ENCODE measurements around the gene PDE6C. TPM values are rescaled to one million over a fixed set of nuclear protein-coding genes. Genes with fewer than 3 reads are reported as not detected.

Gene PDE6C
- total and polyA plus RNA-seq, 2 of the 8 experiments (the other 6 are each of a cell fraction or from before 2014, with no cell fraction given): not detected

DNA sequence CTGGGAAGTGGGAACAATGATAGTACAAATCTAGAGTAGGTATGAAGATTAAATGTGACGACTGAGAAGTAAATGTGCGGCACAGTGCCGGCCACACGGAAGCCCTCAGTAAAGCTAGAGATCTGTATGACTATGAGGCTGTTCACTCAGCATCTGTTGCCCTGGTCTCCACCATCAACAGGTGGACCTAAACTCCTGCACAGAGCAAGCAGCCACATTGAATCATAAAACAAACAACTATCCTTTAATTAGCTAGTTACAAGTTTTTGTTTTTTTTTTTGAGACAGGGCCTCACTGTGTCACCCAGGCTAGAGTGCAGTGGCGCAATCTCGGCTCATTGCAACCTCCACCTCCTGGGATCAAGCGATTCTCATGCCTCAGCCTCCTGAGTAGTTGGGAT lies 27.9 kb upstream of the PDE6C start:
- H3K4ac ChIP-seq (replicated peaks; ENCODE audit: insufficient read length, low read depth, low read length): no peak overlapping the region
- H3K79me2 ChIP-seq (ENCODE audit: control insufficient read depth in 1 of 2, insufficient read depth in 2 of 2, low read length in 2 of 2): no peaks in the 10 kb centered on the region
- H3K18ac ChIP-seq (ENCODE audit: extremely low read depth, low read length): no peak overlapping the region
- no peaks in the 10 kb centered on the region for H3K4me1 ChIP-seq (replicated peaks in 1 of 4; ENCODE audit: control insufficient read depth in 3 of 4, insufficient read depth in 4 of 4, low read length in 3 of 4)
- no peak overlapping the region for H2BK5ac ChIP-seq (ENCODE audit: low read depth, low read length)
- DNase-seq (ENCODE audit: low read depth in 1 of 2, low spot score in 2 of 2): no peak
- POLR2A ChIA-PET (ENCODE audit: partially characterized antibody): no interaction called here
- H2BK12ac ChIP-seq (ENCODE audit: low read depth, low read length): no peak overlapping the region
- H3K27ac ChIP-seq (ENCODE audit: low read depth, low read length): no peak overlapping the region
- no peak overlapping the region for H2BK120ac ChIP-seq (replicated peaks; ENCODE audit: low read depth, low read length)
- H4K91ac ChIP-seq (replicated peaks; ENCODE audit: insufficient read length, low read length): no peak overlapping the region
- no peak overlapping the region for H3K56ac ChIP-seq (replicated peaks; ENCODE audit: insufficient read length, low read depth, low read length)
- no peak overlapping the region for H2BK20ac ChIP-seq (ENCODE audit: low read length)
- 92% methylated on average over 7 of the region's 7 CpGs; no CpG with 5 or more reads in 1 of the 2 experiments for WGBS, 2 experiments (ENCODE audit: extremely low coverage in 1 of 2, insufficient coverage in 1 of 2, insufficient read length in 1 of 2, insufficient replicate concordance in 2 of 2, low coverage in 1 of 2, low lambda C conversion rate in 2 of 2, missing lambda C conversion rate in 1 of 2)
- no peaks in the 10 kb centered on the region for H3K9me3 ChIP-seq (ENCODE audit: insufficient read depth in 2 of 2, low read depth in 1 of 2, low read length in 1 of 2)
- CTCF ChIA-PET (ENCODE audit: partially characterized antibody): interaction anchor here (0.8 to 1.4 kb wide), 5 partner anchors 12 to 123 kb away, joined by 3 to 5 read pairs (median 3); no protein-coding TSS in a partner anchor
- no peak overlapping the region for H2AFZ ChIP-seq (ENCODE audit: low read length)
- H3K23ac ChIP-seq (ENCODE audit: insufficient read length): no peak overlapping the region
- no peaks in the 10 kb centered on the region for H3K27me3 ChIP-seq (replicated peaks in 1 of 4; ENCODE audit: control insufficient read depth in 3 of 4, extremely low read depth in 1 of 4, insufficient read depth in 3 of 4, low read length in 3 of 4)
- no peak for FAIRE-seq
- no peak overlapping the region for H3K9ac ChIP-seq (replicated peaks in 1 of 4; ENCODE audit: extremely low read depth in 1 of 4, low read depth in 3 of 4, low read length in 3 of 4)
- H3K4me3 ChIP-seq (ENCODE audit: extremely low read depth in 1 of 4, insufficient read depth in 2 of 4, low read depth in 3 of 4, low read length in 4 of 4): no peak overlapping the region
- H4K8ac ChIP-seq (ENCODE audit: extremely low read depth, insufficient read depth, low read length): no peak overlapping the region
- H4K5ac ChIP-seq (ENCODE audit: insufficient read length, low read depth, low read length): no peak overlapping the region
- no peak overlapping the region for H2AK5ac ChIP-seq (ENCODE audit: low read depth, low read length)
- H3K23me2 ChIP-seq (ENCODE audit: low read depth, low read length): no peaks in the 10 kb centered on the region
- no peaks in the 10 kb centered on the region for H4K20me1 ChIP-seq (replicated peaks in 1 of 2; ENCODE audit: control insufficient read depth in 1 of 2, insufficient read depth in 2 of 2, low read length in 2 of 2)
- no peak overlapping the region for H2BK15ac ChIP-seq (ENCODE audit: low read length)
- H3K14ac ChIP-seq (ENCODE audit: insufficient read length): no peak overlapping the region
- no peaks in the 10 kb centered on the region for H3K36me3 ChIP-seq (ENCODE audit: control insufficient read depth in 2 of 4, insufficient read depth in 4 of 4, low read length in 3 of 4)
- no peak overlapping the region for H3K4me2 ChIP-seq (ENCODE audit: insufficient read depth in 1 of 2, low read depth in 2 of 2, low read length in 2 of 2)
- H3K79me1 ChIP-seq (ENCODE audit: low read depth, low read length): no peaks in the 10 kb centered on the region
- TF ChIP-seq, protein P1, sequence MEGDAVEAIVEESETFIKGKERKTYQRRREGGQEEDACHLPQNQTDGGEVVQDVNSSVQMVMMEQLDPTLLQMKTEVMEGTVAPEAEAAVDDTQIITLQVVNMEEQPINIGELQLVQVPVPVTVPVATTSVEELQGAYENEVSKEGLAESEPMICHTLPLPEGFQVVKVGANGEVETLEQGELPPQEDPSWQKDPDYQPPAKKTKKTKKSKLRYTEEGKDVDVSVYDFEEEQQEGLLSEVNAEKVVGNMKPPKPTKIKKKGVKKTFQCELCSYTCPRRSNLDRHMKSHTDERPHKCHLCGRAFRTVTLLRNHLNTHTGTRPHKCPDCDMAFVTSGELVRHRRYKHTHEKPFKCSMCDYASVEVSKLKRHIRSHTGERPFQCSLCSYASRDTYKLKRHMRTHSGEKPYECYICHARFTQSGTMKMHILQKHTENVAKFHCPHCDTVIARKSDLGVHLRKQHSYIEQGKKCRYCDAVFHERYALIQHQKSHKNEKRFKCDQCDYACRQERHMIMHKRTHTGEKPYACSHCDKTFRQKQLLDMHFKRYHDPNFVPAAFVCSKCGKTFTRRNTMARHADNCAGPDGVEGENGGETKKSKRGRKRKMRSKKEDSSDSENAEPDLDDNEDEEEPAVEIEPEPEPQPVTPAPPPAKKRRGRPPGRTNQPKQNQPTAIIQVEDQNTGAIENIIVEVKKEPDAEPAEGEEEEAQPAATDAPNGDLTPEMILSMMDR (IDR thresholded peaks at IDR 0.05; ENCODE audit: control extremely low read depth in 1 of 3, insufficient read depth in 1 of 3, low read depth in 1 of 3, low read length in 3 of 3): no peak
- TF ChIP-seq HDAC6 (IDR thresholded peaks at IDR 0.05; ENCODE audit: low read depth, low read length) (no peak), KDM1A (IDR thresholded peaks at IDR 0.05; ENCODE audit: borderline replicate concordance, low read length) (no peak), SP1 (IDR thresholded peaks at IDR 0.05; ENCODE audit: low read depth, low read length) (no peak), JUND (IDR thresholded peaks at IDR 0.05; ENCODE audit: low read length) (no peak), SRF (IDR thresholded peaks at IDR 0.05; ENCODE audit: low read depth, low read length) (no peak), TCF12 (IDR thresholded peaks at IDR 0.05; ENCODE audit: low read depth, low read length) (no peak), TBP (IDR thresholded peaks at IDR 0.05; ENCODE audit: low read depth, low read length) (no peak), SAP30 (IDR thresholded peaks at IDR 0.05; ENCODE audit: insufficient read depth, insufficient replicate concordance, low read length) (no peak), JUN (IDR thresholded peaks at IDR 0.05; ENCODE audit: low read depth, low read length) (no peak), HDAC2 (IDR thresholded peaks at IDR 0.05; ENCODE audit: borderline replicate concordance in 1 of 2, low read depth in 2 of 2, low read length in 2 of 2) (no peak), BRCA1 (IDR thresholded peaks at IDR 0.05; ENCODE audit: low read depth, low read length) (no peak)

Data from H1 (cell line).